ENCODE measurements around the gene GSE1.

GRCh38 chr16:85629326-85629725 lies 16.2 kb downstream of the GSE1 start:
- TF ChIP-seq CTCF (conservative IDR thresholded peaks at IDR 0.05; ENCODE audit: low read depth, low read length) (no peak), EZH2 (IDR thresholded peaks at IDR 0.05; ENCODE audit: low read length, unreplicated experiment) (no peak)

All from PC-3 (cell line).